HEK293 (cell line): ENCODE data around the gene DERL2.
A peak's percentile ranks its signal among the peaks of the same experiment; 100 is the strongest.

ENCODE experiments used
- AEBP2 ChIP-seq: fragments of 450-650 bp; formaldehyde crosslinking; IDR thresholded peaks from 2 replicates; pipeline ENCODE4 v1.5.1; 2016; ENCODE audit warnings: missing biosample characterization, missing genetic modification characterization, borderline replicate concordance
- PRDM10 ChIP-seq: fragments of 450-650 bp; formaldehyde crosslinking; IDR thresholded peaks from 2 replicates; pipeline ENCODE4 v1.5.1; 2016; ENCODE audit warnings: missing biosample characterization, missing genetic modification characterization
- WT1 ChIP-seq: fragments of 450-650 bp; formaldehyde crosslinking; IDR thresholded peaks from 2 replicates; pipeline ENCODE4 v1.5.1; 2016; ENCODE audit warnings: missing biosample characterization, missing genetic modification characterization
- ZBTB49 ChIP-seq: fragments of 450-650 bp; formaldehyde crosslinking; IDR thresholded peaks from 2 replicates; pipeline ENCODE4 v1.5.1; 2016; ENCODE audit warnings: missing biosample characterization, missing genetic modification characterization, low read depth
- ZBTB7A ChIP-seq: fragments of 450-650 bp; formaldehyde crosslinking; IDR thresholded peaks from 2 replicates; pipeline ENCODE4 v1.5.1; 2016; ENCODE audit warnings: low read depth, missing biosample characterization, missing genetic modification characterization
- ZFP69B ChIP-seq: fragments of 450-650 bp; formaldehyde crosslinking; IDR thresholded peaks from 2 replicates; pipeline ENCODE4 v1.5.1; 2016; ENCODE audit warnings: missing biosample characterization, missing genetic modification characterization
- ZNF121 ChIP-seq: fragments of 450-650 bp; formaldehyde crosslinking; IDR thresholded peaks from 2 replicates; pipeline ENCODE4 v1.5.1; 2016; ENCODE audit warnings: missing biosample characterization, missing genetic modification characterization
- ZNF26 ChIP-seq: fragments of 450-650 bp; formaldehyde crosslinking; IDR thresholded peaks from 2 replicates; pipeline ENCODE4 v1.5.1; 2016; ENCODE audit warnings: missing biosample characterization, missing genetic modification characterization
- ZNF449 ChIP-seq: fragments of 450-650 bp; formaldehyde crosslinking; IDR thresholded peaks from 2 replicates; pipeline ENCODE4 v1.5.1; 2017; ENCODE audit warnings: missing biosample characterization, mild to moderate bottlenecking, missing genetic modification characterization, moderate library complexity
- ZNF501 ChIP-seq: fragments of 450-650 bp; formaldehyde crosslinking; IDR thresholded peaks from 2 replicates; pipeline ENCODE4 v1.5.1; 2016; ENCODE audit warnings: missing biosample characterization, missing genetic modification characterization
- ZNF513 ChIP-seq: fragments of 450-650 bp; IDR thresholded peaks from 2 replicates; pipeline ENCODE4 v1.5.1; 2018; ENCODE audit warnings: missing biosample characterization, missing genetic modification characterization
- ZNF704 ChIP-seq: fragments of 450-650 bp; formaldehyde crosslinking; IDR thresholded peaks from 2 replicates; pipeline ENCODE4 v1.5.1; 2016; ENCODE audit warnings: missing biosample characterization, missing genetic modification characterization
- ZSCAN16 ChIP-seq: fragments of 450-650 bp; formaldehyde crosslinking; IDR thresholded peaks from 2 replicates; pipeline ENCODE4 v1.5.1; 2016; ENCODE audit warnings: missing biosample characterization, missing genetic modification characterization
- ZSCAN4 ChIP-seq: fragments of 450-650 bp; formaldehyde crosslinking; IDR thresholded peaks from 2 replicates; pipeline ENCODE4 v1.5.1; 2017; ENCODE audit warnings: missing biosample characterization, missing genetic modification characterization
- ZSCAN5A ChIP-seq: fragments of 450-650 bp; formaldehyde crosslinking; IDR thresholded peaks from 2 replicates; pipeline ENCODE4 v1.5.1; 2016; ENCODE audit warnings: missing biosample characterization, missing genetic modification characterization
- ZXDB ChIP-seq: fragments of 450-650 bp; formaldehyde crosslinking; IDR thresholded peaks from 2 replicates; pipeline ENCODE4 v1.5.1; 2016; ENCODE audit warnings: missing biosample characterization, missing genetic modification characterization

The DERL2 gene

GRCh38 chr17:5486206-5487124 lies 487 bp upstream of the DERL2 start, which contains the start of gene MIS12 (continued):
- peak; percentile 95 for TF ChIP-seq ZNF501 (tag by site-specific recombination)
- TF ChIP-seq ZSCAN4 = no peak; the same call in 1 of the 2 replicates
- no peak for TF ChIP-seq AEBP2
- no peak for TF ChIP-seq ZNF449 (tag by site-specific recombination)
- TF ChIP-seq ZFP69B (tag by site-specific recombination) = peak; percentile 88
- no peak for TF ChIP-seq ZNF26
- peak; percentile 51 for TF ChIP-seq WT1 (tag by site-specific recombination)
- 0 out of 2 replicates have a peak, but pooled peaks have one; percentile 16 for TF ChIP-seq ZBTB7A (tag by site-specific recombination)
- peak; percentile 59; the same call in 1 of the 2 replicates for TF ChIP-seq ZSCAN16 (tag by site-specific recombination)
- peak; percentile 87 for TF ChIP-seq ZXDB (tag by site-specific recombination)
- TF ChIP-seq ZBTB49 (tag by site-specific recombination) = no peak
- peak; percentile 86 for TF ChIP-seq ZSCAN5A
- TF ChIP-seq ZNF513 (tag by site-specific recombination) = 0 out of 2 replicates have a peak, but pooled peaks have one; percentile 26
- TF ChIP-seq ZNF121 = no peak
- TF ChIP-seq ZNF704 (tag by site-specific recombination) = no peak
- TF ChIP-seq PRDM10 = peak; percentile 77
